Peyer's patch (tissue), 4 donors: ENCODE results near the gene AMACR.

Experiments
- CTCF ChIP-seq, 6 experiments: fragments of 450-650 bp in 4 of 6; fragments of 200-600 bp in 2 of 6; sonication (generic) in 1 of 6; IDR thresholded peaks; one replicate each; pipeline ENCODE4 v1.5.1; 2017 to 2019; ENCODE audit warnings: antibody characterized with exemption in 6 of 6, mild to moderate bottlenecking in 3 of 6, moderate library complexity in 1 of 6
- POLR2A ChIP-seq, 2 donors: fragments of 450-650 bp; IDR thresholded peaks; one replicate each; pipeline ENCODE4 v1.5.1; 2017; ENCODE audit warnings: antibody characterized with exemption in 2 of 2, mild to moderate bottlenecking in 2 of 2, moderate library complexity in 2 of 2

DNA sequence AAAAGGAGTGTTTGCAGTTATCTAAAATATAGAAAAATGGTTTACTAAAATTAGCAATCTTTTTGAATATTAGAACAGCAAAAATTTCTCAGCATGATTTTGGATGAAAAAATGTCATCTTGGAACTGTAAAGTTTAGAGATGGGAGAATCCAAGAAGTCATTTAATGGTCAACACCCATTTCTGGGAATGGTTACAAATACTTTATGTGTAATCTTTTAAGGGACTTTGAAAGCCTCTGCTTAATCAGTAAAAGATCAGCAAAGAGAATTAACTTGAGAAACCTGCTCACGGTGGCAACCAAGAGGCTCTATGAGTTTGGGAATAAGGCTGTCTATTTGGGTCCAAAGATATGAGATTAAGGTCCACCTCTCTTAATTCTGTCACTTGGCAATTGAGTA, 22.2 kb upstream of the AMACR start:
- no peak for TF ChIP-seq CTCF (IDR thresholded peaks at IDR 0.05)
- TF ChIP-seq POLR2A (IDR thresholded peaks at IDR 0.05), result no peak
